ENCODE results near the gene COMT. TPM values are rescaled to one million over a fixed set of nuclear protein-coding genes. Genes with fewer than 3 reads are reported as not detected.
"Not testable (repeated sequence)": the region's sequence is repeated elsewhere in the genome, so short reads cannot be mapped to it uniquely, and the experiment has no call there.

COMT gene
- total RNA-seq, 2 donors from 2014 or later: 26.6 to 27.8 TPM

DNA sequence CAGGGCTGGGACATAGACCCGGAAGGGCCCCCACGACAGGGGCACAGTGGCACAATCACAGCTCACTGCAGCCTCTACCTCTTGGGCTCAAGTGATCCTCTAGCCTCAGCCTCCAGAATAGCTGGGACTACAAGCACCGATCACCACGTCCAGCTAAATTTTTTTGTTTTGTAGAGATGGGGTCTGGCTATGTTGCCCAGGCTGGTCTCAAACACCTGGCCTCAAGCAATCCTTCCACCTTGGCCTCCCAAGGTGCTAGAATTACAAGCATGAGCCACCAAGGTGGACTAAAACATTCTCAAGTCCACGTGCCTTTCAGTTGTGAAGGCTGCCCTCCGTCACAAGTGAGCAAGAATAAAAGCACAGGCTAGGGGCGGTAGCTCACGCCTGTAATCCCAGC, 10.1 kb upstream of the COMT start:
- no peak for DNase-seq
- Mint-ChIP-seq H3K9me3 (peaks cover 21% of the 10 kb centered on the region), H3K4me1 (no peaks in the 10 kb centered on the region), H3K27me3 (ENCODE audit: insufficient read depth) (peaks cover 2% of the 10 kb centered on the region), H3K4me3 (no peak overlapping the region), H3K36me3 (ENCODE audit: low read depth) (peaks cover 14% of the 10 kb centered on the region), H3K27ac (no peak overlapping the region)
- H3K9ac ChIP-seq (ENCODE audit: extremely low read depth, low read length, poor library complexity, severe bottlenecking): no peak overlapping the region
- H3K4me1 ChIP-seq (ENCODE audit: control insufficient read depth, insufficient read depth, low read length): no peaks in the 10 kb centered on the region
- H3K4me3 ChIP-seq (ENCODE audit: low read length): no peak overlapping the region
- H3K9me3 ChIP-seq (ENCODE audit: control insufficient read depth, low read length): peaks cover 12% of the 10 kb centered on the region
- H3K27ac ChIP-seq (ENCODE audit: low read depth, low read length): no peak overlapping the region
- H3K36me3 ChIP-seq (ENCODE audit: control insufficient read depth, insufficient read depth, low read length): no peaks in the 10 kb centered on the region
- no peaks in the 10 kb centered on the region for H3K27me3 ChIP-seq (ENCODE audit: control insufficient read depth, insufficient read depth, low read length, poor library complexity, severe bottlenecking)
- TF ChIP-seq, protein P1, sequence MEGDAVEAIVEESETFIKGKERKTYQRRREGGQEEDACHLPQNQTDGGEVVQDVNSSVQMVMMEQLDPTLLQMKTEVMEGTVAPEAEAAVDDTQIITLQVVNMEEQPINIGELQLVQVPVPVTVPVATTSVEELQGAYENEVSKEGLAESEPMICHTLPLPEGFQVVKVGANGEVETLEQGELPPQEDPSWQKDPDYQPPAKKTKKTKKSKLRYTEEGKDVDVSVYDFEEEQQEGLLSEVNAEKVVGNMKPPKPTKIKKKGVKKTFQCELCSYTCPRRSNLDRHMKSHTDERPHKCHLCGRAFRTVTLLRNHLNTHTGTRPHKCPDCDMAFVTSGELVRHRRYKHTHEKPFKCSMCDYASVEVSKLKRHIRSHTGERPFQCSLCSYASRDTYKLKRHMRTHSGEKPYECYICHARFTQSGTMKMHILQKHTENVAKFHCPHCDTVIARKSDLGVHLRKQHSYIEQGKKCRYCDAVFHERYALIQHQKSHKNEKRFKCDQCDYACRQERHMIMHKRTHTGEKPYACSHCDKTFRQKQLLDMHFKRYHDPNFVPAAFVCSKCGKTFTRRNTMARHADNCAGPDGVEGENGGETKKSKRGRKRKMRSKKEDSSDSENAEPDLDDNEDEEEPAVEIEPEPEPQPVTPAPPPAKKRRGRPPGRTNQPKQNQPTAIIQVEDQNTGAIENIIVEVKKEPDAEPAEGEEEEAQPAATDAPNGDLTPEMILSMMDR (conservative IDR thresholded peaks at IDR 0.05): no peak
- 92 to 93% methylated on average over 6 to 8 of the region's 8 CpGs for WGBS, 2 experiments (ENCODE audit: insufficient coverage in 1 of 2, insufficient read length in 1 of 2)

DNA sequence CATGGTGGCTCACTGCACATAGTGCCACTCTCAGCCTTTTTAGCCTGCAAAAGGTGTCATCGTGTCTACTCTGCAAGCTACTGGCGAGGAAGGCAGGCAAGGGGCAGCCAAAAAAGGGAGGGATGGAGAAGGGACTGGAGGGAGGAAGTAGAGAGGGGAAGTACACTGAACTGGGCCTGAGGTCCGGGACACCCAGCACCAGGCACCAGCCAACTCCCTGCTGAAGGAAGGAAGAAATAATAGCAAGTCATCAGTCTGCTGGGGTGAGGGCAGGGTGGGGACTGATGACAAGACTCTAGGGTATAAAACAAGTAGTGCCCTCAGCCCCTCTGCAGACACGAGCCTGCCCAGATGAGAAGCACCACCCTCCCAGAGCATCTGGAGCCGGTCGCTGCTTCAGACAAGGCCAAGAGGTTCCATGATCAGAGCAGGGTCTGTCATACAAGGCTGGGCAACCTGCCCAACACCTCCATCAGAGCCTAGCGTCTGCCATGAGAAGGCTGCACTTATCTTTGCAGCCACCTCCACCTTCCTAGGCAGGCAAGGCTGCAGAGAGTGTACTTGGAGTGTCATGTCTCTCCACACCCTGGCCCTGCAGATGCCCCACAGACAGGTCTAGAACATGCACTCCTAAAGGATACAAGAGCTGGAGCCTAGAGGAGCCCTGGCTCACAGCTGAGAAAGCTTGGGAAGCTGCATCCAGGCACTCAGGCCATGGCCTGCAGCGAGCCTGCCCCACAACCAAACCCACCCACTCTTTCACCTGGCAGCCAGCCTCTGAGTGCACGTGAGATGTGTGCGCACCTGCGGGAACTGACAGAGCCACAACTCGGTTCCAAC, 9.0 kb upstream of the COMT start:
- H3K4me1 Mint-ChIP-seq: no peaks in the 10 kb centered on the region
- no peak overlapping the region for H3K9ac ChIP-seq (ENCODE audit: extremely low read depth, low read length, poor library complexity, severe bottlenecking)
- DNase-seq: no peak
- H3K4me1 ChIP-seq (ENCODE audit: control insufficient read depth, insufficient read depth, low read length): no peaks in the 10 kb centered on the region
- no peak overlapping the region for H3K4me3 ChIP-seq (ENCODE audit: low read length)
- H3K27ac Mint-ChIP-seq: no peak overlapping the region
- no peaks in the 10 kb centered on the region for H3K27me3 ChIP-seq (ENCODE audit: control insufficient read depth, insufficient read depth, low read length, poor library complexity, severe bottlenecking)
- H3K4me3 Mint-ChIP-seq: no peak overlapping the region
- no peak overlapping the region for H3K27ac ChIP-seq (ENCODE audit: low read depth, low read length)
- peaks cover 31% of the 10 kb centered on the region for H3K9me3 Mint-ChIP-seq
- TF ChIP-seq, protein P1 (conservative IDR thresholded peaks at IDR 0.05): no peak
- no peaks in the 10 kb centered on the region for H3K36me3 ChIP-seq (ENCODE audit: control insufficient read depth, insufficient read depth, low read length)
- WGBS, 2 experiments (ENCODE audit: insufficient coverage in 1 of 2, insufficient read length in 1 of 2): 86 to 92% methylated on average over 7 to 12 of the region's 12 CpGs
- H3K27me3 Mint-ChIP-seq (ENCODE audit: insufficient read depth): peaks cover 2% of the 10 kb centered on the region
- peaks cover 21% of the 10 kb centered on the region for H3K36me3 Mint-ChIP-seq (ENCODE audit: low read depth)
- H3K9me3 ChIP-seq (ENCODE audit: control insufficient read depth, low read length): peaks cover 21% of the 10 kb centered on the region

DNA sequence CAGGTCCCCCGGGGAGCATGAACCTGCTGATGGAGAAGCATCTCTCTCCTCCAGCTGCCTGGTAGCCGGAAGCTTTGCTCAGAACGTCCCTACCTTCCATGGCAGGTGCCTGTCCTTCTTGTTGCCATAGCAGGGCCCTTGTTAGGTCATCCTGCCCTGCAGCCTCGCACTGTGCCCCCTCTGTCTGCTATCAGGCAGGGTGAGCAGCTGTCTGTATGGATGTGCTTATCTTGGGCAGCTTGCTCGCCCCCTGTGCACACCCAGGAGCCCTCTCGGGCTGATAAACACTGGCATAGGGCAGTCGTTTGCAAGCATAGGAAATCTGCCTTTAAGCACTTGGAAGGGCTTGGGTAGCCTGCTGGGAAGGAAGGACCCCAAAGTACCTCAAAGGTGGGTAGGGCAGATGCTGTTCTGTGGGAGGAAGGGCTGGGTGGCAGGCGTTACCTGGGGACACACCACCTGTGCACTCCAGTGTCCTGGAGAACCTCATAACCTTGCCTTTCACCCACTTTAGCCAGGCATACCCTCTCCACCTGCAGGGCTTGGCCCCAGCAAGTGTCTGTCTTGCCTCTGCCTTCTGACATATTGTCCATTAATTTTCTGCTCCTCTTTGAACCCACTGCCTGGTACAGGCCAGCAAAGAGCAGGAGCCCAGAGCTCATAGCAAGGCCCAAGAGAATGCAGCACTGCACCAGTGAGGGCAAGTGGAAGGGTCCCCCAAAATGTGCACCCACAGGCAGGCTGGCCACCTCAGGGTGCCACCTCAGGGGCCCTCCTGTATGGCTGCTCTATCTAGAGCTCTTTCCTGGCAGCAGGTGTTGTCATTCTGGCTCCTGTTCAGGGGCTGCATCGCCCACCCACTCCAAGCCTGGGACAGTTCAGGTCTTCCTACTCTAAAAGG, 8.0 kb upstream of the COMT start:
- H3K36me3 Mint-ChIP-seq (ENCODE audit: low read depth): peaks cover 21% of the 10 kb centered on the region

DNA sequence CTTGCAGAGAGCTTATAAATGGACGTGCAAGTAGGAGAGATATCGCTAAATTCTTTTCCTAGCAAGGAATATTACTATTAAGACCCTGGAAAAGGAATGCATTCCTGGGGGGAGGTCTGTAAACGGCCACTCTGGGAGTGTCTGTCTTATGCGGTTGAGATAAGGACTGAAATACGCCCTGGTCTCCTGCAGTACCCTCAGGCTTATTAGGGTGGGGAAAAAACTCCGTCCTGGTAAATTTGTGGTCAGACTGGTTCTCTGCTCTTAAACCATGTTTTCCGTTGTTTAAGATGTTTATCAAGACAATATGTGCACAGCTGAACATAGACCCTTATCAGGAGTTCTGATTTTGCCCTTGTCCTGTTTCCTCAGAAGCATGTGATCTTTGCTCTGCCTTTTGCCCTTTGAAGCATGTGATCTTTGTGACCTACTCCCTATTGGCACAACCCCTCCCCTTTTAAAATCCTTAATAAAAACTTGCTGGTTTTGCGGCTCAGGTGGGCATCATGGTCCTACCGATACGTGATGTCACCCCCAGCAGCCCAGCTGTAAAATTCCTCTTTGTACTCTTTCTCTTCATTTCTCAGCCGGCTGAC, 6.4 kb upstream of the COMT start:
- not testable (repeated sequence) for H3K36me3 ChIP-seq (ENCODE audit: control insufficient read depth, insufficient read depth, low read length); H3K27ac Mint-ChIP-seq
- 94 to 95% methylated on average over 10 to 11 of the region's 11 CpGs for WGBS, 2 experiments (ENCODE audit: insufficient coverage in 1 of 2, insufficient read length in 1 of 2)

More for the DNA sequence above, 8.0 kb upstream of the COMT start:
- Histone ChIP-seq H3K27me3 (ENCODE audit: control insufficient read depth, insufficient read depth, low read length, poor library complexity, severe bottlenecking) (no peaks in the 10 kb centered on the region), H3K9me3 (ENCODE audit: control insufficient read depth, low read length) (peaks cover 31% of the 10 kb centered on the region), H3K4me1 (ENCODE audit: control insufficient read depth, insufficient read depth, low read length) (no peaks in the 10 kb centered on the region), H3K4me3 (ENCODE audit: low read length) (no peak overlapping the region), H3K27ac (ENCODE audit: low read depth, low read length) (no peak overlapping the region), H3K9ac (ENCODE audit: extremely low read depth, low read length, poor library complexity, severe bottlenecking) (no peak overlapping the region), H3K36me3 (ENCODE audit: control insufficient read depth, insufficient read depth, low read length) (no peaks in the 10 kb centered on the region)
- Mint-ChIP-seq H3K9me3 (peaks cover 39% of the 10 kb centered on the region), H3K27ac (no peak overlapping the region), H3K27me3 (ENCODE audit: insufficient read depth) (peaks cover 2% of the 10 kb centered on the region), H3K4me3 (no peak overlapping the region), H3K4me1 (no peaks in the 10 kb centered on the region)
- no peak for DNase-seq
- WGBS, 2 experiments (ENCODE audit: insufficient coverage in 1 of 2, insufficient read length in 1 of 2): 87 to 100% methylated on average over 6 to 9 of the region's 9 CpGs
- TF ChIP-seq, protein P1 (conservative IDR thresholded peaks at IDR 0.05): no peak

More for the DNA sequence above, 6.4 kb upstream of the COMT start:
- DNase-seq; H3K4me3 Mint-ChIP-seq; H3K27me3 Mint-ChIP-seq (ENCODE audit: insufficient read depth); H3K27ac ChIP-seq (ENCODE audit: low read depth, low read length); H3K4me3 ChIP-seq (ENCODE audit: low read length); H3K4me1 ChIP-seq (ENCODE audit: control insufficient read depth, insufficient read depth, low read length); H3K4me1 Mint-ChIP-seq; H3K9ac ChIP-seq (ENCODE audit: extremely low read depth, low read length, poor library complexity, severe bottlenecking); H3K27me3 ChIP-seq (ENCODE audit: control insufficient read depth, insufficient read depth, low read length, poor library complexity, severe bottlenecking): not testable (repeated sequence)
- Mint-ChIP-seq H3K36me3 (ENCODE audit: low read depth) (peaks cover 21% of the 10 kb centered on the region), H3K9me3 (peaks cover 47% of the 10 kb centered on the region)
- peaks cover 34% of the 10 kb centered on the region for H3K9me3 ChIP-seq (ENCODE audit: control insufficient read depth, low read length)

Measured in endodermal cell (in vitro differentiated cells).